ENCODE data around the gene CLCNKB. TPM values are rescaled to one million over a fixed set of nuclear protein-coding genes. Genes with fewer than 3 reads are reported as not detected.

CLCNKB gene
- total and polyA plus RNA-seq, 2 donors (not counting 3 experiments of a cell fraction or from before 2014, with no cell fraction given) = 0.18 TPM; not detected in 1

- no peaks in the 10 kb centered on the region for H3K4me1 ChIP-seq (ENCODE audit: control insufficient read depth, extremely low read depth, insufficient read depth, low read length)
- no peak for TF ChIP-seq EZH2 (IDR thresholded peaks at IDR 0.05; ENCODE audit: borderline replicate concordance, low read depth, low read length, severe bottlenecking)
- no peak for TF ChIP-seq MYC (IDR thresholded peaks at IDR 0.05; ENCODE audit: low read depth, low read length)
- TF ChIP-seq MAX (IDR thresholded peaks at IDR 0.05; ENCODE audit: insufficient read depth, insufficient read length) = no peak
- no peak for TF ChIP-seq POLR2AphosphoS5 (IDR thresholded peaks at IDR 0.05; ENCODE audit: insufficient read depth, low read depth, low read length)
- no peak for TF ChIP-seq CTCF (IDR thresholded peaks at IDR 0.05; ENCODE audit: extremely low read depth in 1 of 2, insufficient read depth in 1 of 2, low read depth in 1 of 2, low read length in 2 of 2)
- no peak for TF ChIP-seq FOS (IDR thresholded peaks at IDR 0.05; ENCODE audit: borderline replicate concordance, insufficient read depth, low read length)
- no peak for TF ChIP-seq POLR2A (IDR thresholded peaks at IDR 0.05; ENCODE audit: low read depth, low read length)
- no peak for TF ChIP-seq GATA2 (IDR thresholded peaks at IDR 0.05; ENCODE audit: insufficient read depth, insufficient read length, low read depth, low read length)
- TF ChIP-seq JUN (IDR thresholded peaks at IDR 0.05; ENCODE audit: borderline replicate concordance, insufficient read depth, insufficient read length, low read depth) = no peak
- dilution Hi-C loops (cut with MboI; ENCODE audit: extremely low pct_ligation_motif_present, low sequenced_read_pairs) = no loop called here
- H3K27ac ChIP-seq (ENCODE audit: insufficient read depth, low read depth, low read length) = no peak overlapping the region
- no peak overlapping the region for H3K4me2 ChIP-seq (ENCODE audit: insufficient read depth, low read length)
- no peaks in the 10 kb centered on the region for H3K9me1 ChIP-seq (replicated peaks; ENCODE audit: control insufficient read depth, extremely low read depth, insufficient read depth, low read length)
- H3K27me3 ChIP-seq (ENCODE audit: control insufficient read depth in 2 of 2, insufficient read depth in 2 of 2, low read length in 2 of 2) = peaks cover 0 to 7% of the 10 kb centered on the region in 2 experiments
- H4K20me1 ChIP-seq (replicated peaks; ENCODE audit: control insufficient read depth, extremely low read depth, insufficient read depth, low read length) = no peaks in the 10 kb centered on the region
- BruUV-seq (replicated peaks) = no TSS peak
- no peak for DNase-seq (ENCODE audit: low read depth, low spot score)
- no peak overlapping the region for H3K4me3 ChIP-seq (replicated peaks in 1 of 3; ENCODE audit: insufficient read depth in 1 of 3, low read depth in 1 of 3, low read length in 3 of 3)
- no peak overlapping the region for H3K9ac ChIP-seq (replicated peaks; ENCODE audit: extremely low read depth, insufficient read depth, low read length)
- H3K79me2 ChIP-seq (ENCODE audit: control insufficient read depth, insufficient read depth, low read length) = no peaks in the 10 kb centered on the region
- no peak for FAIRE-seq
- no peaks in the 10 kb centered on the region for H3K9me3 ChIP-seq (replicated peaks; ENCODE audit: control insufficient read depth, insufficient read depth, low read length)
- intact Hi-C loops (cut with micrococcal nuclease) = no loop called here
- no peak overlapping the region for H2AFZ ChIP-seq (ENCODE audit: low read depth, low read length)
- no peaks in the 10 kb centered on the region for H3K36me3 ChIP-seq (ENCODE audit: control insufficient read depth in 2 of 2, extremely low read depth in 1 of 2, insufficient read depth in 2 of 2, low read length in 2 of 2)
- ChIA-PET CTCF (interaction anchor here (1.0 to 2.1 kb wide), 5 partner anchors 11 to 295 kb away, joined by 3 to 11 read pairs (median 3); no protein-coding TSS in a partner anchor), POLR2A (no interaction called here)
Measured at GRCh38 chr1:16067127-16067768, 23.7 kb downstream of the CLCNKB start.
